Tibial nerve (tissue), 4 donors: ENCODE data around the gene ENTPD3.

ENCODE experiments used
- EP300 ChIP-seq, 2 donors: sonication (generic); formaldehyde crosslinking; IDR thresholded peaks; one replicate each; pipeline ENCODE4 v1.6.1; 2017; ENCODE audit warnings: antibody characterized with exemption in 2 of 2, mild to moderate bottlenecking in 1 of 2
- TF ChIP-seq, protein P1 (sequence below), 5 experiments: fragments of 200-600 bp in 3 of 5; fragments of 450-650 bp in 2 of 5; sonication (generic) in 3 of 5; IDR thresholded peaks; one replicate each; pipeline ENCODE4 v1.5.1; 2016 to 2019; ENCODE audit warnings: antibody characterized with exemption in 5 of 5, mild to moderate bottlenecking in 3 of 5, moderate library complexity in 2 of 5

DNA sequence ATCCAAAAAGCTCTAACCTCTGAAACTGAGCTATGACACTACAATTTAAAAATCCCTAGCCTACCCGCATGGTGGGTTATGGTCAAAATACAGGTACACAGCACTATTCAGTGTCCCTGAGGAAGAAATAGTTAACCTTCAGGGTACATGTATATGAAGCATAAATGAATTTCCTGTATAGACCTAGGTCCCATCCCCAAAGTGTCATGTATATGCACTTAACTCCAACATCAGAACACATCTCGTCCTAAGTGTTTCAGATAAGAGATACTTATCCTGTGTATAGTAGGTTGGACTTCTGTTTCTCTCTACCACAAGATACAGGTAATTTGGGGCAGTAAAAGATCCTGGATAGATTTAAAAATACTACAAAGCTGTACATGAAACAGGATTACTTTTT lies 76.6 kb downstream of the ENTPD3 start:
- TF ChIP-seq, protein P1, sequence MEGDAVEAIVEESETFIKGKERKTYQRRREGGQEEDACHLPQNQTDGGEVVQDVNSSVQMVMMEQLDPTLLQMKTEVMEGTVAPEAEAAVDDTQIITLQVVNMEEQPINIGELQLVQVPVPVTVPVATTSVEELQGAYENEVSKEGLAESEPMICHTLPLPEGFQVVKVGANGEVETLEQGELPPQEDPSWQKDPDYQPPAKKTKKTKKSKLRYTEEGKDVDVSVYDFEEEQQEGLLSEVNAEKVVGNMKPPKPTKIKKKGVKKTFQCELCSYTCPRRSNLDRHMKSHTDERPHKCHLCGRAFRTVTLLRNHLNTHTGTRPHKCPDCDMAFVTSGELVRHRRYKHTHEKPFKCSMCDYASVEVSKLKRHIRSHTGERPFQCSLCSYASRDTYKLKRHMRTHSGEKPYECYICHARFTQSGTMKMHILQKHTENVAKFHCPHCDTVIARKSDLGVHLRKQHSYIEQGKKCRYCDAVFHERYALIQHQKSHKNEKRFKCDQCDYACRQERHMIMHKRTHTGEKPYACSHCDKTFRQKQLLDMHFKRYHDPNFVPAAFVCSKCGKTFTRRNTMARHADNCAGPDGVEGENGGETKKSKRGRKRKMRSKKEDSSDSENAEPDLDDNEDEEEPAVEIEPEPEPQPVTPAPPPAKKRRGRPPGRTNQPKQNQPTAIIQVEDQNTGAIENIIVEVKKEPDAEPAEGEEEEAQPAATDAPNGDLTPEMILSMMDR (IDR thresholded peaks at IDR 0.05) = no peak
- no peak for TF ChIP-seq EP300 (IDR thresholded peaks at IDR 0.05)
